ENCODE measurements around the gene HERC6.
A peak's percentile ranks its signal among the peaks of the same experiment; 100 is the strongest.
"Not testable (repeated sequence)": the region's sequence is repeated elsewhere in the genome, so short reads cannot be mapped to it uniquely, and the experiment has no call there.

The HERC6 gene

GRCh38 chr4:88378691-88379559 is at the start of gene HERC6:
TSS of gene HERC6 (plus strand) at chr4:88378852. CDS start at chr4:88378922, 70 bp downstream.
- peak; percentile 26 to 59 (median 41) for DNase-seq (ENCODE audit: low read depth in 4 of 4, low spot score in 1 of 4)

DNA sequence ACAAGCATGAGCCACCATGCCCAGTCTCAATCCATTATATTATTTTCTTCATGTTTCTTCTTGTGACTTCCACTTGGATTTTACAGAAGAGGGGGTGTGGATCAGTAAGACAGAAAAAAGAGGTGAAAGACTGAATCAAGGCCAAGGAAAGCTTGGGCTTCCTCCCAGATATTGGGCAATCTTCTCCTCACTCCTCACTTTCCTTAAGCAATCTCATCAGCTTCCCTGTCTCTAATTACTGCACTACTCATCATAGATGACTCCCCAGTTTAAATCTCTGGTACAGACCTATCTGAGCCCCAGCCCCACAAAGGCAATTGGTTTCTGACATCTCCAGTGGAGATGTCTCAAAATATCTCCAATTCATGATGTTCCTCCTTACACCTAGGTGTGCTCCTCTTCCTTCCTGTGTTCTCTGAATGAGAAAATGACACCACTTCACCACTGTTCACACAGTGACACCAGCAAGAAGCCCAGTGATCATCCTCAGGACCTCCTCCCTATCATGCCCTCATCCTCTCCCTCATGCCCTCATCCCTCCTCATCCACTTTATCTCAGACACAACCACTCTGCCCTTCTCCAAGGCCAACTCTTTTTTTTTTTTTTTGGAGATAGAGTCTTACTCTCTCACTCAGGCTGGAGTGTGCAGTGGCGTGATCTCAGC is 44.8 kb upstream of the HERC6 start:
- DNase-seq (ENCODE audit: low read depth in 4 of 4, low spot score in 1 of 4), result no peak

- no peak for DNase-seq (ENCODE audit: low read depth in 4 of 4, low spot score in 1 of 4)
Observed at GRCh38 chr4:88335092-88335665, 43.5 kb upstream of the HERC6 start.

GRCh38 chr4:88341227-88342192 is 37.1 kb upstream of the HERC6 start:
- no peak for DNase-seq (ENCODE audit: low read depth in 4 of 4, low spot score in 1 of 4)

DNA sequence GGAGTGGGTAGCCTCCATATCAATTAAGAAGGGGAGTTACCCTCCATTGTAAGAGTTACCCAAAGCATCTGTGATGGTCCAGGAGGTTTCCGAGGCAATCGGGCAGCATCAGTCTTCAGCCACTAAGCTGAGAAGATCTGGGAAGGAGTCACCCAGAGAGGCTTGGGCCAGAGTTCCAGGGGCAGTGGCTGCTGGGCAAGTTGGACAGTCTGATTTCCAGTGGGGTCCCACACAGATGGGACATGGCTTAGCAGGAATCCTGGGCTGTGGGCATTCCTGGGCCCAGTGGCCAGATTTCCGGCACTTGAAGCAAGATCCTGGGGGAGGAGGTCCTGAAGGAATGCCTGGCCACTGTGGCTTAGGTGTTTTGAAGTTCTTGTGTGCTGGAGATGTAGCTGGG is 31.8 kb upstream of the HERC6 start:
- DNase-seq (ENCODE audit: low read depth in 4 of 4, low spot score in 1 of 4), result not testable (repeated sequence)

DNA sequence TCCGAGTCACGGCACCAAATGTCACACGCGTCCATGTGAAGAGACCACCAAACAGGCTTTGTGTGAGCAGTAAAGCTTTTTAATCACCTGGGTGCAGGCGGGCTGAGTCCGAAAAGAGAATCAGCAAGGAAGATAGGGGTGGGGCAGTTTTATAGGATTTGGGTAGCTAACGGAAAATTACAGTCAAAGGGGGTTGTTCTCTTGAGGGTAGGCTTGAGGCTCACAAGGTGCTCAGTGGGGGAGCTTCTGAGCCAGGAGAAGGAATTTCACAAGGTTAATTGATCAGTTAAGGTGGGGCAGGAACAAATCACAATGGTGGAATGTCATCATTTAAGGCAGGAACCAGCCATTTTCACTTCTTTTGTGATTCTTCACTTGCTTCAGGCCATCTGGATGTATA is 29.9 kb upstream of the HERC6 start:
- not testable (repeated sequence) for DNase-seq (ENCODE audit: low read depth in 4 of 4, low spot score in 1 of 4)

DNA sequence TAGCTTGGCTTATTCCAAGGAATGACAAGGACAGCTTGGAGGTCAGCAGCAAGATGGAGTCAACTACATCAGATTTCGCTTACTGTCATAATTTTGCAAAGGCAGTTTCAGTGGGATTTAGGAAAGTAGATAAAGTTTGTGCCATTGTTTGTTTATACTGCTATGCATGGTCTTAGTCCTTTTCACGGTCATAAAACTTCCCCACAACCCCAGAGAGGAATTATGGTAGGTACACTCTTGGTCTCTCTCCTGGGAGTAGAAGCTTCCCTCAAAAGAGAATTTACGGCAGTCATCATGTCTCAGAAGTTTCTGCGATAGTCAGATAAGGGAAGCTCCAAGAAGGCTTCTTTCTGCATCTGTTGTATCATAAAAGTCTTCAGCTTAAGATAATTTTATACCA is 27.9 kb upstream of the HERC6 start:
- no peak for DNase-seq (ENCODE audit: low read depth in 4 of 4, low spot score in 1 of 4)

DNA sequence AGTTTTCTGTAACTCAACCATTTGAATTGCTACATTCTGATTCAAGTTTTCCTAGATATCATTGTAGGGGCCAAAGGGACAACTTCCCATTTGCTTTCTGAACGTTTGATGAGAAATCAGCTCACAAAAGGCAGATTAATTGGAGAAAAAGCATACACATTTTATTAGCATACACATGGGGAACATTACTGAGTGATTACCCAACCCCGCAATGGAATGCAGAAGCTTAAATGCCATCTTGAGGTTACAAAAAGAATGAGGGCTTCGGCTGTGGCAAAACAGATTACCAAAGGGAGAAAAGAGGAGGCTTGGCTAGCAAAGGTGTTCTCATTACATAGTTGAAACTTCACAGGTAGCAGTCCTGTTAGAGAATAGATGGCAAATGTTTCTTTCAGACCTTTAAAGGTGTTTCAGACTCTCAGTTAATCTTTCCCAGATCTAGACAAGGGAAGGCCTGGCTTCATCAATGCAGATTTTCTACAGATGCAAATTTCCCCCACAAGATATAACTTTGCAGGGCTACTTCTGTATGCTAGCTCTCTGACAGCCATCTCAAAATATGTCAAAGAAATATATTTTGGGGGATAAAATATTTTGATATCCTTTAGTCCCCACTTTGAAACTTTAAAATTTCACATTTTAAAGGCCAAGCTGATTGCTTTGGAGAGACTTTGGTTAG is 26.5 kb upstream of the HERC6 start:
- no peak for DNase-seq (ENCODE audit: low read depth in 4 of 4, low spot score in 1 of 4)

DNA sequence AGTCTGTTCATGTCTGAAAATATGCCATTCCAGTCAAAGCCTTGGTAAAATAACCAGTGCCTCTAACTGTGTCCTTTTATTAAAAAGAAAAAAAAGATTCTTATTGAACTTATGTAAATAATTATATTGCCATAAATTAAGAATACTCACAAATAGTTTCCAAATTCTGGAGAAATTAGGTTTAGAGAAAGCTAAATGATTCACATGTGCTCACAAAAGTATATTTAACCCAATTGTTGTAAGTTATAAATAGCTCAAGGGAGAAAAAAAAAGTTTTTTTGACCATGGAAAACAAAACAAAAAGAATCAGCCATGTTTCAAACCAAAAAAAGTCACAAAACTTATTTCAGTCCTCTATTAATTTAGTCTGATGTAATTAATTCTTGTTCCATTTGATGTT is 25.3 kb upstream of the HERC6 start:
- no peak for DNase-seq (ENCODE audit: low read depth in 4 of 4, low spot score in 1 of 4)

GRCh38 chr4:88356771-88357170 is 21.9 kb upstream of the HERC6 start:
- no peak for DNase-seq (ENCODE audit: low read depth in 4 of 4, low spot score in 1 of 4)

DNA sequence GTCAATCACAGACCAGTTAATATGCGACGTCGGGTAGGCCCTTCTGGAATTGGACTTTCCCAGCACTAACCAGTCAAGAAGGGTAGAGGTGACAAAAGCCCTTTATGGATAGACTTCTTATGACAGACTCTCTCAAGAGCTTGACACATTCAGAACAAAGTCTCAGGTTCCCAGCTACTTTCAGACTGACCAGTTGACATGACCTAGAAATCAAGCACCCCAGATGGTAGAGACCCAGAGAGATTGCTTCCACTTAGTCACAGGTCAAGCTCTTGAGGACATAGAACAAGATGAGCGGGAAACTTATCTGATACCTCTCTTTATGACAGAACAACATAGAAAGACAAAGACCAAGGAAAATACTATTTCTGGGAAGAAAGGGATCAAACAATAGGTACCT is 21.4 kb upstream of the HERC6 start:
- DNase-seq (ENCODE audit: low read depth in 4 of 4, low spot score in 1 of 4), result no peak

- DNase-seq (ENCODE audit: low read depth in 4 of 4, low spot score in 1 of 4), result no peak
Observed at GRCh38 chr4:88359558-88359957, 19.1 kb upstream of the HERC6 start.

DNA sequence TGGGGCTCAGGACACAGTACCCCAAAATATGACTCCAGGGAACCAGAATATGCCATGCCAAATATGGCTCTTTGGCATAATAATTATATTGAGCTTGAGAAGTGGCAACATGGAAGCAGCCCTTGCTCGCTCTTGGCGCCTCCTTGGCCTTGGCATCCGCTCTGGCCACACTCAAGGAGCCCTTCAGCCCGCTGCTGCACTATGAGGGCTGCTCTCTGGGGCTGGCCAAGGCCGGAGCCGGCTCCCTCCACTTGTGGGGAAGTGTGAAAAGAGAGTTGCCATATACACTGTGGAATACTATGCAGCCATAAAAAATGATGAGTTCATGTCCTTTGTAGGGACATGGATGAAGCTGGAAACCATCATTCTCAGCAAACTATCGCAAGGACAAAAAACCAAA is 18.4 kb upstream of the HERC6 start:
- DNase-seq (ENCODE audit: low read depth in 4 of 4, low spot score in 1 of 4), result no peak

- DNase-seq (ENCODE audit: low read depth in 4 of 4, low spot score in 1 of 4), result no peak
Observed at GRCh38 chr4:88360791-88361190, 17.9 kb upstream of the HERC6 start.

DNA sequence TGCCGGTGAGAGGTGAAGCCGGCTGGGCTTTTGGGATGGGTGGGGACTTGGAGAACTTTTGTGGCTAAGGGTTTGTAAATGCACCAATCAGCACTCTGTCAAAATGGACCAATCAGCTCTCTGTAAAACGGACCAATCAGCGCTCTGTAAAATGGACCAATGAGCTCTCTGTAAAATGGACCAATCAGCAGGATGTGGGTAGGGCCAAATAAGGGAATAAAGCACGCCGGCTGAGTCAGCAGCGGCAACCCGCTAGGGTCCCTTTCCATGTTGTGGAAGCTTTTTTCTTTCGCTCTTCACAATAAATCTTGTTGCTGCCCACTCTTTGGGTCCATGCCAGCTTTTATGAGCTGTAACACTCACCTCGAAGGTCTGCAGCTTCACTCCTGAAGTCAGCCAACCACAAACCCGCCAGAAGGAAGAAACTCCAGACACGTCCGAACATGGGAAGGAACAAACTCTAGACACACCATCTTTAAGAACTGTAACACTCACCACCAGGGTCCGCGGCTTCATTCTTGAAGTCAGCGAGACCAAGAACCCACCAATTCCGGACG is 17.4 kb upstream of the HERC6 start:
- DNase-seq (ENCODE audit: low read depth in 4 of 4, low spot score in 1 of 4), result not testable (repeated sequence)

GRCh38 chr4:88366460-88366859 is 12.2 kb upstream of the HERC6 start:
- no peak for DNase-seq (ENCODE audit: low read depth in 4 of 4, low spot score in 1 of 4)

DNA sequence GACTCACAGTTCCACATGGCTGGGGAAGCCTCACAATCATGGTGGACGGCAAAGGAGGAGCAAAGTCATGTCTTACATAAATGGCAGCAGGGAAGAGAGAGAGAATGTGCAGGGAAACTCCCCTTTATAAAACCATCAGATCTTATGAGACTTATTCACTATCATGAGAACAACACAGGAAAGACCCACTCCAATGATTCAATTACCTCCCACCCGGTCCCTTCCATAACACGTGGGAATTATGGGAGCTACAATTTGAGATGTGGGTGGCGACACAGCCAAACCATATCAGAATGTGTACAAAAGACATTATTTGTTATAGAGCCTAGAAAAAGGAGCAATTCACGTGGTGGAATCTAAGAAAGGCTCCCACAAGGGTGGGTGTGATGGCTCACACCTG is 10.8 kb upstream of the HERC6 start:
- DNase-seq (ENCODE audit: low read depth in 4 of 4, low spot score in 1 of 4), result no peak

- DNase-seq (ENCODE audit: low read depth in 4 of 4, low spot score in 1 of 4), result not testable (repeated sequence)
Observed at GRCh38 chr4:88369180-88369812, 9.4 kb upstream of the HERC6 start.

- no peak for DNase-seq (ENCODE audit: low read depth in 4 of 4, low spot score in 1 of 4)
Observed at GRCh38 chr4:88381123-88381522, 2.5 kb downstream of the HERC6 start.

GRCh38 chr4:88382621-88383020 is 4.0 kb downstream of the HERC6 start:
- peak in 3 of 4 experiments; percentile 14 to 23 (median 17) for DNase-seq (ENCODE audit: low read depth in 4 of 4, low spot score in 1 of 4)
